Esophagus mucosa (tissue), 1 donor: ENCODE data around the gene TPO. TPM values are rescaled to one million over a fixed set of nuclear protein-coding genes. Genes with fewer than 3 reads are reported as not detected.

ENCODE experiments used
- ATAC-seq: fragments of 200-7000 bp; cut with Tn5 transposase; one replicate; pipeline ENCODE4 v1.9.1; 2020
- total RNA-seq: library from RNA; stranded (reverse); gene quantifications from one replicate; pipeline ENCODE4 v1.2.4, GENCODE V29; 2023
- donor health status: DM: yes; HTN: yes; CAD: no.

Gene TPO
- total RNA-seq, 1 donor from 2014 or later, result 1.2 TPM

DNA sequence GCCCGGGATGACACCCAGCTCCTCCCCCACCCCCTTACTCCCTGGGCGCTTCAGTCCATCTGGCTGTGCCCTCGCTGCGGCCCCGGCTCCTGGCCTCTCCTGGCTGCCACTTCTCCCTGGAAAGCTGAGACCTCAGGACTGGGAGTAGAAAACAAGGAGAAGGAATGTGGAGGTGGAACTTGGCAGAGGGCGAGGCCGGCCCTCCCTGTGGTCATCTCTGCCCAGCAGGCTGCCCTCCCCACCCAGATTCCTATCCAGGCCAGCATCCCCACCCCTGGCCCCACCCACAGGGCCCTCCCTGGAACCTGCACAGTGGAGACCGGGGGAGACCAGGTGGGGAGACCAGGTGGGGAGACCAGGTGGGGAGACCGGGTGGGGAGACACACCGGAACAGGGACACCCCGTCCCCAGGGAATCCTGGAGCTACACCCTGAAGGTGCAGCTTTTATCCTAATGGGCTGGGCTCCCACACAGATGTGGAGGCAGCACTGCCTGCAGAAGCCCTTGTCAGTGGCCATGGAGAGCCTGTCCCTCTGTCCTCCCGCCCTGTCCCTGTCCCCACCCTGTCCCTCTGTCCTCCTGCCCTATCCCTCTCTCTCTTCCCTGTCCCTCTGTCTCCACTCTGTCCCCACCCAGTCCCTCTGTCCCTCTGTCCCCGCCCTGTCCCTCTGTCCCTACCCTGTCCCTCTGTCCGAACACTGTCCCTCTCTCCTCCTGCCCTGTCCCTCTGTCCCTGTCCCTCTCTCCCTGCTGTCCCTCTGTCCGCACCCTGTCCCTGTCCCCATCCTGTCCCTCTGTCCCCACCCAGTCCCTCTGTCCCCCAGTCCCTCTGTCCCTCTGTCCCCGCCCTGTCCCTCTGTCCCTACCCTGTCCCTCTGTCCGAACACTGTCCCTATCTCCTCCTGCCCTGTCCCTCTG lies 173.9 kb downstream of the TPO start:
- ATAC-seq, result no peak

DNA sequence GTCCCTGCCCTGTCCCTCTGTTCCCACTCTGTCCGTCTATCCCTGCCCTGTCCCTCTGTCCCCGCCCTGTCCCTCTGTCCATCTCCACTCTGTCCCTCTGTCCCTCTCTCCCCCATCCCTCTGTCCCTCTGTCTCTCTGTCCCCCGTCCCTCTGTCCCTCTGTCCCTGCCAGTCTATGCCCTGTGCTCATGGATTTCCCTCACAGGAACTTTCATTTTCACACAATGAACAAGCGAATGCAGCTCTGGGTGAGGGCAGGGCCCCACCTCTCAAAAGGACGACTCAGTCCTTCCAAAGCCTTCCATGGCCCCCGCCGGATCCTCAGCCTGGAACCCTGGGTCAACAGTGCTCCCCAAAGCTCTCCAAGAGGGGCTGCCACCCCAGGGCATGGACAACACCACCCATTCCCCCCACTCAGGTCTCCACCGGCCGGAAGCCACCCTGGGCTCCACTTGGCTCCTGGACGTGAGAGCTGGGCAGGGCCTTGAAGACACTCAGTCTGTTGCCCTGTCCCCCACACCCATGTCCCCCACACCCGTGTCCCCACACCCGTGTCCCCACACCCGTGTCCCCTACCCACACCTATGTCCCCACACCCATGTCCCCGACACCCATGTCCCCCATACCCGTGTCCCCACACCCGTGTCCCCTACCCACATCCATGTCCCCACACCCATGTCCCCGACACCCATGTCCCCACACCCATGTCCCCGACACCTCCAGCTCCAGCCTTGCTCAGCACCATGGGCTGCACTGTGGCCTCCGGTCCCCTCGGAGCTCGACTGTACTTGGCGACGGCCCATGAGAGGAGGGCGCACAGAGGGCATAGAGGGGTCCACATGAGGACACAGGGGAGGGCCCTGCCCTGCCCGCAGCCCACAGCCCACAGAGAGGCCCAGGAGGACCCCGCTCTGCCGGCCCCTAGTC lies 175.1 kb downstream of the TPO start:
- ATAC-seq, result no peak

DNA sequence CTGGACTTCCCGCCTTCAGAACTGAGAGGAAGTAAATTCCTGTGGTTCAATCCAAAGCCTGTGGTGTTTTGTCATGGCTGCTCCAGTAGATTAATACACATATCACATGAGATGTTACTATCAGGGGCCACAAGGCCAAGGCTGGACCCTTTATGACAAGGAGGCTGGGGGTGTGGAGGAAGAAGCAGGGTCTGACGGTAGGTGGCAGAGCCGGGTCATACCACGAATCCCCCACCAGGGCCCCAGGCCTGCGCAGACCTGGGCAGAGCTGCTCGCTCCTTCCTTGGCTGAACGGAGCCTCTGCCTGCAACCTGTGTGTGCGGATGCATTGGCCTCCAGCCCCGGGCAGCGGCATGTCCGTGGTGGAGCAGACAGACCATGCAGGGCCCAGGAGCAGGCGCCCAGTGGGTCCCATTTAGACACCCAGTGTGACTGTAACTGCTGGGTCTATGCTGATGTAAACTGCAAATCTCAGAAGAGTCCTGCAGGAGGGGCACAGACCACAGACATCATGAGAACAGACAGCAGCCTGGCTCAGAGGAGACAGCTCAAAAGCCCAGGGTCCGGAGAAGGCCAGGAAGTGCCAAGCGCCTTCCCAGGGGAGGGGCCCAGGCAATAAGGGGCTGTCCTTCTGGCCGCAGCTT lies 175.8 kb downstream of the TPO start:
- ATAC-seq, result no peak

DNA sequence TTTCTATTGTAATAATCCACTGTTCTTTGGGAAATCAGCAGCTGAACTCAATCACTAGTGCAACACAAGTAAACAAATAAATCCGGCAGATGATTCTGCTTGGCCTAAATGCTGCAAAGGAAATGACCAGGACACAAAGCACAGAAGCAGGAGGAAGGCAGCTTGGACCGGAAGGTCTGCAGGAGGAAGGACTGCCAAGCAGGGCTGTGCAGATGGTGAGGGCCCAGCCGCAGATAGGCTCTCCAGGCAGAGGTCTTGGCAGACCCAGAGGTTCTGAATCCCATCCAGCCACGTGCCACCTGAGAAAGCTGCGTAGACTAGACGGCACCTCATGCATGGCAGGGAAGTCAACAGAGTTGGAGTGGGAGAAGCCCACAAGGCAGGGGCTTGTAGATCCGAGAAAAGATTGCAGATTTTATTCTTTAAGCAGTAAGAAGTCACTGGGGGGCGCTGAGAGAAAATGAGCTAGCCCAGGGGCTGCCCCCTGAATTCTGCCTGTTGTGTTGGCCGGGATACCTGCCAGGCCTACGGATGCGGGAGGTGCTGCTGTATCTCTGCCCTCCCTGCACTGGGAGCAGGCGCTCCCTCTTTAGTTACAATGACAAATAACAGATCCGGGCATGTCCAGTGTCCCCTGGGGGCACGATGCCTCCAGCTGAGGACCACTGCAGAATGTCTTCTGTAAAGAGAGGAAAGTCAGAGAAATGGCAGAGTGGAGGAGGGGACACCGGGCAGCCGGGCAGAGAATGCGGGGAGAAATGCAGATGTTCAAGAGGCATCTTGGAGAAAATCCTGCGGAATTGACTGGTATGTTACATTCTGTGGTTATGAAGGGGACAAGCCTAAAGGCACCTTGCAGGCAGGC lies 177.6 kb downstream of the TPO start:
- ATAC-seq, result no peak

DNA sequence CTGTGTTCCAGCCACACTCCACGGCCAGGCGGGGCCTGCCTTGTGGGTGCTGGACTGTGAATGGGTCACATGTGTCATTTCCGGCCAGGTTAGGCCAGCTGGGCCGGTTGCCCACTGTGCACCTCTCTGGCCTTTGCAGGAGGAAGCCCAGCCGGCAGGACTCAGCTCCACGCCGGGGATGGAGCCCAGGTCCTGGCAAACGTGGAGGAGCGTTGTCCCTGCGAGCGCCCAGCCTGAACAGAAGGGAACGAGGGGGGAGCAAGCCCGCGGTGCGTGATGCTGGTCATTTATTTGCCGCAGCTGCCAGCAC lies 178.2 kb downstream of the TPO start:
- ATAC-seq, result peak; percentile 10
